GM18526 (cell line): ENCODE data around the gene AZIN2.

Experiments
- POLR2A ChIP-seq: IDR thresholded peaks from 3 replicates; pipeline ENCODE4 v1.6.1; 2011; ENCODE audit not compliant: insufficient read length; ENCODE audit errors: extremely low read depth

The AZIN2 gene

DNA sequence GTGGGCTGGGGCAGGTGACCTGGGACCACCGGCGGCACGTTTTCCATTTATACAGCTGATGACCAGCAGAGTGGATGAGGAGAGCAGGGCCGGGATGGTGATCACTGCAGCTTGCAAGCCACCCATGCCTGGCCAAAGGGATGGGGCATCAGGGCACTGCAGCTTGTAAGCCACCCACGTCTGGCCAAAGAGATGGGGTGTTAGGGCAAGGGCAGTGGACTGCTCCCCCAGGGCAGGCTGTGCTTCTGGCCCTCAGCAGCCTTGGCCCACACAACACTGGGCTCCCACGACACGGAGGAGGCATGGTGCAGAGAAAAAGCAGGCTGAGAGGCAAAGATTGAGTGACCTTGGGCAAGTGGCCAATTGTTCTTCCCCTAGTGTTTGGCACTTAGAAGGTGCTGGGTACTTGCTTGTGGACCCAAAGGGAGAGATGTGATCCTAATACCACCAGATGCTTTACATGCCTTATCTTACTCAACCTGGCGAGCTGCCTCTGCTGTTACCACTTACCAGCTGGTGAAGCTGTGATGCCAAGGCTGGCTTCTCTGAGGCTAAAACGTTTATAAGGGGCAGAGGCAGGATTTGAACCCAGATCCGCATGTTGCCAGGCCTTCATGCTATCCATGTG lies 52.6 kb downstream of the AZIN2 start:
- TF ChIP-seq POLR2A, result no peak

- no peak for TF ChIP-seq POLR2A
These were observed 56.8 kb downstream of the AZIN2 start for GRCh38 chr1:33137800-33138199.

DNA sequence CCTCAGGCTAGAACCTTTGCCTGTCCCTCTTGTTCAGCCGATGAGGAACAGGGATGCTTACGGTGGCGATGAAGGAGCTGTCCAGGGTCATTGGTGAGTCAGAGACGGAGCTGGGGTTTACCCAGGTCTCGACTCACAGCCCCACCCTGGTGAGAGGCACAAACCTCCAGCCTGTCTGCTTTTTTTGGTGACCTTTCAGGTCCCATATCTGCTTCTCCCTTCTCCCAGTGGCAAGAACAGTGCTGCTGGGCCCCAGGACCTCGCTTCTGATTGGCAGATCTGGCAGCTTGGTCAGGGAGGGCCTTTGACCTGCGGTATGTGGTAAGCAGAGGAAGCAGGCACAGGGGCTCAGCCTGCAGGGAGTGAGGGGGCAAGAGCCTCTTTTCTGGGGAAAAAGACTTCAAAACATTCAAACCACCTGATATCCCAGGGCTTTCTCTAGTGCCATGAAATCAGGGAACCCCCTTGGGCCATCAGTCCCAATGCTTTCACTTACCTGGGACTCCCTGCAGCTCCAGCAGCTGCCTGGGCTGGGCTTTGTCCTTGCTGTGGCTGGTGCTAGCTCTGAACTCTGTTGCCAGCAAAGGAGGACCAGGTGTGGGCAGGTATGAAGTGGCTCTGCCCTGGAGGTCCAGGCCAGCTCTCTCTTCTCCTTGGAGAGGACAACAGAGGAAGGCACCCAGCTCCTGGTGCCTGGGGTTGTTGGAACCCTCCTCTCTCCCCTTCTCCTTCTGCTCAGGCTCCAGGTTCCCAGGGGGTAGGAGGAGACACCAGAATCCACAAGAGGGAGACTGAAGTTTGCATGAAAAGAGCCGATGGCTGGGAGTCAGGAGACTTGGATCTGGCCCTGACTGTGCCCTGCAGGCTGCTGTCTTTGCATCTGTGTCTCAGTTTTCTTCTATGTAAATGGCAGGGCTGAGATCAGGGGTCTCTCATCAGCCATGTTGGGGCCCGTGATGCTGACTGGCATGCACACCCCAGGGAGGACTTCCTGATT lies 59.5 kb downstream of the AZIN2 start:
- no peak for TF ChIP-seq POLR2A

GRCh38 chr1:33141216-33141615 lies 60.3 kb downstream of the AZIN2 start:
- no peak for TF ChIP-seq POLR2A

GRCh38 chr1:33141781-33142180 lies 60.8 kb downstream of the AZIN2 start:
- no peak for TF ChIP-seq POLR2A

GRCh38 chr1:33142483-33143064 lies 61.6 kb downstream of the AZIN2 start:
- no peak for TF ChIP-seq POLR2A

GRCh38 chr1:33143176-33143575 lies 62.2 kb downstream of the AZIN2 start:
- no peak for TF ChIP-seq POLR2A

DNA sequence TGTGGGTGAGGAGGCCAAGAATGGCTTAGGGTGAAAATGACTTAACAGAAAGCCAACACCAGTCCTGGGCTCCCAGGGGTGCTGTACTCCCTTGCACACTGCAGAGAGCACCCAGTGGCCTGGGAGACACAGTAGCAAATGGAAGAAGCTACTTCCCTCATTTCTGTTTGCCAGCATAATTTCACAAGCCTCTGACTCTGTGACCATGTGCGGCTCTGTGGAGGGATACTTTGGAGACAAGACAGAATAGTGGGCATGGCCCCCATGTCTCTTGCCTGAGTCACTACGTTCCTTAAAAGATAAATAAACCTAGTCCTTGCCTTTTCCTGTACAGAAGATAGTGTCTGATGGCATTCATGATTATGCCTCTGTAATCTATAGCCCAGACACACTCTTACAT lies 62.7 kb downstream of the AZIN2 start:
- TF ChIP-seq POLR2A, result no peak

DNA sequence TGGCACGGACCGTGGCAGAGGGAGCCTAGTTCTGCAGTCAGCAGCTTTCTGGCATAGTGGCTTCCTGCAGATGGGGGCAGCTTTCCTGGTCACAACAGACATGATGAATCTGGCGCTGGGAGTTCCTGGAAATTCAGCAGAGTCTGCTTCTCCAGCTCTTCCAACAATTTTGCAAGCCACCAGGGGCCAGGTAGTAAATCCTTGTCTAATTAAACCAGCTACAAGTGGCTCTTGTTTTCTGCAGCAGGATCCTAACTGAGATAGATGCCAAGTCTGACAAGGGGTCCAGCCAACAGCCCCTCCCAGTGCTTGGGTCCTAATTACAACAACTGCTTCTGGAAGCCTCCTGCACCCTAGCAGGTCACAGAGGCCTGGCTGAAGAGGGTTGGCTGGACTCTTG lies 65.0 kb downstream of the AZIN2 start:
- TF ChIP-seq POLR2A, result no peak

- no peak for TF ChIP-seq POLR2A
These were observed 66.5 kb downstream of the AZIN2 start for GRCh38 chr1:33147275-33147996.

DNA sequence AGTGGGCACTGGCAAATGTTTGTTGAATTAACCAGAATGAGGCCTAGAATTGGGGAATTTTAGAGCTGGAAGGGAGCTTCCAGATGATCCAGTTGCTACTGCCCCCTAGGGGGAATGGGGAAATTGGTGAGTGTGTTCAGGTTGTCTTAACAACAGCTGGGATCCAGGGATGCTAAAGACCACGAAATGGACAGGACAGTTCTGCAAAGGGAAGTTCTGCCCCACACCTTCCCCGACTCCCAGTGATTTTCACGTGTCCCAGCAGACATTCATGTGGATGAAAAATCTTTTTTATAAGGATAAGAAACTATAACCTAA lies 67.0 kb downstream of the AZIN2 start:
- TF ChIP-seq POLR2A, result no peak

- no peak for TF ChIP-seq POLR2A
These were observed 67.7 kb downstream of the AZIN2 start for GRCh38 chr1:33148615-33149014.

DNA sequence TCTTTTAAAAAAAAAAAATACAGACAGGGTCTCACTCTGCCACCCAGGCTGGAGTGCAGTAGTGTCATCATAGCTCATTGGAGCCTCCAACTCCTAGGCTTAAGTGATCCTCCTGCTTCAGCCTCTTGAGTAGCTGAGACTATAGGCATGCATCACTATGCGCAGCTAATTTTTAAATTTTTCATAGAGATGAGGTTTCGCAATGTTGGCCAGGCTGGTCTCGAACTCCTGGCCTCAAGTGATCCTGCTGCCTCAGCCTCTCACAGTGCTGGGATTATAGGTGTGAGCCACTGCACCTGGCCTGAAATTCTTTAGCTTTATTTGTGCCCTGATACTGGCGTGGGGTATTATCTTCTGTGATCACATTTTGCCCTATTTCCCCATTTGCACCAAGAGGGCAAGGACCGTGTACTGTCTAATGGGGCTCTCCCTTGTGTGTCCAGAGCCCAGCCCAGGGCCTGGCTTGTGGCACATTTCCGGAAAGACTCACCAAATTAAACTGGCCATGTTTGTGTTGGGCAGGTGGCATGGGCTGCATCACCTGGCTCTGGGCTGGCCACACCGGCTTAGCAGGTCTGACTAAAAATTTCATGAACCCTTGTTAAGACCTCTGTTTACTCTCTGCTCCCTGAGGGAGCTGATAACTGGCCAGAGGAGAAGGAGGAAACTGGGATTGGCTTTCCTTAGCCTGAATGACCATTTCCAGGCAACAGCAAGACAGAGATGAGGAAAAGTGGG lies 68.7 kb downstream of the AZIN2 start:
- no peak for TF ChIP-seq POLR2A

- no peak for TF ChIP-seq POLR2A
These were observed 69.6 kb downstream of the AZIN2 start for GRCh38 chr1:33150522-33150921.

GRCh38 chr1:33151116-33151515 lies 70.2 kb downstream of the AZIN2 start:
- TF ChIP-seq POLR2A, result no peak

DNA sequence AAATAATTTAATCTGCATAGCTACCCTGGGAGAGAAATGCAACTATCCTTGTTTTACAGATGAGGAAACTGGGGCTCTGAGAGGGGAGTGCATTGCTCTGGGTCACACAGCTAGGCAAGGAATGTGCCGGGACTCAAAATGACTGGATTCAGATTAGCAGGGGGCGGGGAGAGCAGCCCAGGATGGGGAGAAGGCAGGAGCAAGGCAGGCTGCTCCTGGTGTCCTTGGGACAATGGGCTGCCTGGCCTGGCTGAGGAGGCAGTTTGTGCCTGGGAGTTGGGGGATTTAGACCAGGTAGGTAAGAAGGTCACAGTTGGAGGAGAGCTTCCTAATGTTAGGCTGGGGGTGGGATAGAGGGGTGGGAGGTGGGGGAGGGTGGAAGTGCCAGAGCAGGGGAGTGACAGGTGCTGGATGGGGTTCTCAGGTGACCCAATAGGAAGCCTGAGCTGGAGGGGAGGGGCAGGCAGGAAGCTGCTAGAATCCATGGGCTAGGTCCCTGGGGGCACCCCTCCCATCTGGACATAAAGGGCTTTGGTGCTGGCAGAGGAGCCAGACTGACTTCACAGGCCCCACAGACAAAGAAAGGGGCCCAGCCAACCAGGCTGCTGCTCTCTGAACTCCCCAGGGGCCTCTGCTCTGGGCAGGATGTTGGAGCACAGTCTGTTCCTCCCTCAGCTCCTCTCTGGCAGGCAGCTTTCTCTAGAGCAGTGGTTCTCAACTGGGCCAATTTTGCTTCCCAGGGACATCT lies 71.9 kb downstream of the AZIN2 start:
- TF ChIP-seq POLR2A, result no peak
